ENCODE measurements around the gene MYO7B.

The MYO7B gene

GRCh38 chr2:127593228-127594115 lies 58.0 kb downstream of the MYO7B start:
- H3K27ac ChIP-seq (ENCODE audit: low read length) = no peak overlapping the region
- no peaks in the 10 kb centered on the region for H3K27me3 ChIP-seq (ENCODE audit: low read depth, low read length)
- H3K36me3 ChIP-seq (ENCODE audit: control insufficient read depth in 1 of 2, insufficient read depth in 2 of 2, low read length in 2 of 2) = no peaks in the 10 kb centered on the region
- no peak overlapping the region for H3K4me3 ChIP-seq (ENCODE audit: low read depth in 1 of 2, low read length in 2 of 2)
- H3K9me3 ChIP-seq (ENCODE audit: control insufficient read depth in 1 of 2, low read length in 2 of 2) = no peaks in the 10 kb centered on the region
- H3K4me1 ChIP-seq (ENCODE audit: control insufficient read depth in 1 of 2, insufficient read depth in 2 of 2, low read length in 2 of 2) = peaks cover 0 to 2% of the 10 kb centered on the region in 2 donors

- peaks cover 0 to 2% of the 10 kb centered on the region in 2 donors for H3K4me1 ChIP-seq (ENCODE audit: control insufficient read depth in 1 of 2, insufficient read depth in 2 of 2, low read length in 2 of 2)
- H3K27ac ChIP-seq (ENCODE audit: low read length) = no peak overlapping the region
- H3K36me3 ChIP-seq (ENCODE audit: control insufficient read depth in 1 of 2, insufficient read depth in 2 of 2, low read length in 2 of 2) = no peaks in the 10 kb centered on the region
- H3K4me3 ChIP-seq (ENCODE audit: low read depth in 1 of 2, low read length in 2 of 2) = no peak overlapping the region
- no peaks in the 10 kb centered on the region for H3K27me3 ChIP-seq (ENCODE audit: low read depth, low read length)
- H3K9me3 ChIP-seq (ENCODE audit: control insufficient read depth in 1 of 2, low read length in 2 of 2) = no peaks in the 10 kb centered on the region
Measured at GRCh38 chr2:127594116-127594591, 58.7 kb downstream of the MYO7B start.

- no peak overlapping the region for H3K4me3 ChIP-seq (ENCODE audit: low read depth in 1 of 2, low read length in 2 of 2)
- no peaks in the 10 kb centered on the region for H3K4me1 ChIP-seq (ENCODE audit: control insufficient read depth in 1 of 2, insufficient read depth in 2 of 2, low read length in 2 of 2)
- no peaks in the 10 kb centered on the region for H3K27me3 ChIP-seq (ENCODE audit: low read depth, low read length)
- H3K9me3 ChIP-seq (ENCODE audit: control insufficient read depth in 1 of 2, low read length in 2 of 2) = no peaks in the 10 kb centered on the region
- no peak overlapping the region for H3K27ac ChIP-seq (ENCODE audit: low read length)
- no peaks in the 10 kb centered on the region for H3K36me3 ChIP-seq (ENCODE audit: control insufficient read depth in 1 of 2, insufficient read depth in 2 of 2, low read length in 2 of 2)
Measured at GRCh38 chr2:127596311-127597045, 61.0 kb downstream of the MYO7B start.

GRCh38 chr2:127597046-127597983 lies 61.8 kb downstream of the MYO7B start:
- no peak overlapping the region for H3K27ac ChIP-seq (ENCODE audit: low read length)
- no peaks in the 10 kb centered on the region for H3K9me3 ChIP-seq (ENCODE audit: control insufficient read depth in 1 of 2, low read length in 2 of 2)
- H3K4me3 ChIP-seq (ENCODE audit: low read depth in 1 of 2, low read length in 2 of 2) = no peak overlapping the region

GRCh38 chr2:127597984-127598380 lies 62.5 kb downstream of the MYO7B start:
- H3K36me3 ChIP-seq (ENCODE audit: control insufficient read depth in 1 of 2, insufficient read depth in 2 of 2, low read length in 2 of 2) = no peaks in the 10 kb centered on the region
- H3K27ac ChIP-seq (ENCODE audit: low read length) = no peak overlapping the region
- no peak overlapping the region for H3K4me3 ChIP-seq (ENCODE audit: low read depth in 1 of 2, low read length in 2 of 2)
- no peaks in the 10 kb centered on the region for H3K9me3 ChIP-seq (ENCODE audit: control insufficient read depth in 1 of 2, low read length in 2 of 2)
- H3K27me3 ChIP-seq (ENCODE audit: low read depth, low read length) = no peaks in the 10 kb centered on the region
- no peaks in the 10 kb centered on the region for H3K4me1 ChIP-seq (ENCODE audit: control insufficient read depth in 1 of 2, insufficient read depth in 2 of 2, low read length in 2 of 2)

More at GRCh38 chr2:127597046-127597983, 61.8 kb downstream of the MYO7B start:
- H3K27me3 ChIP-seq (ENCODE audit: low read depth, low read length) = no peaks in the 10 kb centered on the region
- H3K36me3 ChIP-seq (ENCODE audit: control insufficient read depth in 1 of 2, insufficient read depth in 2 of 2, low read length in 2 of 2) = no peaks in the 10 kb centered on the region
- H3K4me1 ChIP-seq (ENCODE audit: control insufficient read depth in 1 of 2, insufficient read depth in 2 of 2, low read length in 2 of 2) = no peaks in the 10 kb centered on the region

GRCh38 chr2:127598711-127599110 lies 63.2 kb downstream of the MYO7B start:
- Histone ChIP-seq H3K4me3 (ENCODE audit: low read depth in 1 of 2, low read length in 2 of 2) (no peak overlapping the region), H3K36me3 (ENCODE audit: control insufficient read depth in 1 of 2, insufficient read depth in 2 of 2, low read length in 2 of 2) (no peaks in the 10 kb centered on the region), H3K27me3 (ENCODE audit: low read depth, low read length) (no peaks in the 10 kb centered on the region), H3K27ac (ENCODE audit: low read length) (no peak overlapping the region), H3K9me3 (ENCODE audit: control insufficient read depth in 1 of 2, low read length in 2 of 2) (no peaks in the 10 kb centered on the region), H3K4me1 (ENCODE audit: control insufficient read depth in 1 of 2, insufficient read depth in 2 of 2, low read length in 2 of 2) (no peaks in the 10 kb centered on the region)

- no peak overlapping the region for H3K27ac ChIP-seq (ENCODE audit: low read length)
- H3K4me1 ChIP-seq (ENCODE audit: control insufficient read depth in 1 of 2, insufficient read depth in 2 of 2, low read length in 2 of 2) = no peaks in the 10 kb centered on the region
- H3K27me3 ChIP-seq (ENCODE audit: low read depth, low read length) = no peaks in the 10 kb centered on the region
- no peak overlapping the region for H3K4me3 ChIP-seq (ENCODE audit: low read depth in 1 of 2, low read length in 2 of 2)
- no peaks in the 10 kb centered on the region for H3K9me3 ChIP-seq (ENCODE audit: control insufficient read depth in 1 of 2, low read length in 2 of 2)
- no peaks in the 10 kb centered on the region for H3K36me3 ChIP-seq (ENCODE audit: control insufficient read depth in 1 of 2, insufficient read depth in 2 of 2, low read length in 2 of 2)
Measured at GRCh38 chr2:127599211-127599610, 63.7 kb downstream of the MYO7B start.

- Histone ChIP-seq H3K4me3 (ENCODE audit: low read depth in 1 of 2, low read length in 2 of 2) (no peak overlapping the region), H3K4me1 (ENCODE audit: control insufficient read depth in 1 of 2, insufficient read depth in 2 of 2, low read length in 2 of 2) (no peaks in the 10 kb centered on the region), H3K27ac (ENCODE audit: low read length) (no peak overlapping the region), H3K27me3 (ENCODE audit: low read depth, low read length) (no peaks in the 10 kb centered on the region), H3K9me3 (ENCODE audit: control insufficient read depth in 1 of 2, low read length in 2 of 2) (no peaks in the 10 kb centered on the region), H3K36me3 (ENCODE audit: control insufficient read depth in 1 of 2, insufficient read depth in 2 of 2, low read length in 2 of 2) (no peaks in the 10 kb centered on the region)
Measured at GRCh38 chr2:127604986-127605385, 69.5 kb downstream of the MYO7B start.

GRCh38 chr2:127605691-127606263 lies 70.3 kb downstream of the MYO7B start:
- H3K36me3 ChIP-seq (ENCODE audit: control insufficient read depth in 1 of 2, insufficient read depth in 2 of 2, low read length in 2 of 2) = no peaks in the 10 kb centered on the region
- H3K27ac ChIP-seq (ENCODE audit: low read length) = no peak overlapping the region
- H3K9me3 ChIP-seq (ENCODE audit: control insufficient read depth in 1 of 2, low read length in 2 of 2) = peaks cover 0 to 1% of the 10 kb centered on the region in 2 donors
- no peaks in the 10 kb centered on the region for H3K4me1 ChIP-seq (ENCODE audit: control insufficient read depth in 1 of 2, insufficient read depth in 2 of 2, low read length in 2 of 2)
- no peak overlapping the region for H3K4me3 ChIP-seq (ENCODE audit: low read depth in 1 of 2, low read length in 2 of 2)
- H3K27me3 ChIP-seq (ENCODE audit: low read depth, low read length) = no peaks in the 10 kb centered on the region

- no peaks in the 10 kb centered on the region for H3K4me1 ChIP-seq (ENCODE audit: control insufficient read depth in 1 of 2, insufficient read depth in 2 of 2, low read length in 2 of 2)
- H3K36me3 ChIP-seq (ENCODE audit: control insufficient read depth in 1 of 2, insufficient read depth in 2 of 2, low read length in 2 of 2) = no peaks in the 10 kb centered on the region
- H3K27me3 ChIP-seq (ENCODE audit: low read depth, low read length) = no peaks in the 10 kb centered on the region
- H3K9me3 ChIP-seq (ENCODE audit: control insufficient read depth in 1 of 2, low read length in 2 of 2) = peaks cover 0 to 10% of the 10 kb centered on the region in 2 donors
- no peak overlapping the region for H3K4me3 ChIP-seq (ENCODE audit: low read depth in 1 of 2, low read length in 2 of 2)
- no peak overlapping the region for H3K27ac ChIP-seq (ENCODE audit: low read length)
Measured at GRCh38 chr2:127606625-127607398, 71.3 kb downstream of the MYO7B start.

All from muscle layer of duodenum (tissue), 2 donors.